GM21528 (cell line): ENCODE results near the gene CACNA1B.
"Not testable (repeated sequence)": the region's sequence is repeated elsewhere in the genome, so short reads cannot be mapped to it uniquely, and the experiment has no call there.

Experiments used
- ATAC-seq: cut with Tn5 transposase; IDR thresholded peaks from one replicate; pipeline ENCODE4 v1.9.1; 2021; ENCODE audit warnings: mild to moderate bottlenecking, moderate library complexity; ENCODE audit not compliant: unreplicated experiment, low FRiP score

The CACNA1B gene

DNA sequence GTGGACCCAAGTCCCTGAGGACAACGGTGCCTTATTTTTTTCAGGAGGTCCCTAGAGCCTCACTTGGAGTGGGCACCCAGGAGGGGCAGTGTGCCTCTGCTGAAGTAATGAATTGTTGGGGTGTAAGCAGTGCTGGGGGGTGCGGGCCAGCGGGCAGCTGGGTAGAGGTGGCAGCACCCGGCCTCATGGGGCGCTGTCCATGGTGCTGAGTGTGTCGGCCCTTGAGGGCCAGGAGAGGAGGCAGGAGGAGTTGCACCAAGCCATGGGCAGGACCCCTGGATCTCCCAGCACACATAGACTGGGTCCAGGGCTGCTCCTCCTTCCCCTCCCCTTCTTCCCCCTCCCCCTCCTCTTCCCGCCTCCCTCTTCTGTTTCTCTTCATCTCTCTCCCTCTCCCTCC is 7.0 kb downstream of the CACNA1B start:
- not testable (repeated sequence) for ATAC-seq

DNA sequence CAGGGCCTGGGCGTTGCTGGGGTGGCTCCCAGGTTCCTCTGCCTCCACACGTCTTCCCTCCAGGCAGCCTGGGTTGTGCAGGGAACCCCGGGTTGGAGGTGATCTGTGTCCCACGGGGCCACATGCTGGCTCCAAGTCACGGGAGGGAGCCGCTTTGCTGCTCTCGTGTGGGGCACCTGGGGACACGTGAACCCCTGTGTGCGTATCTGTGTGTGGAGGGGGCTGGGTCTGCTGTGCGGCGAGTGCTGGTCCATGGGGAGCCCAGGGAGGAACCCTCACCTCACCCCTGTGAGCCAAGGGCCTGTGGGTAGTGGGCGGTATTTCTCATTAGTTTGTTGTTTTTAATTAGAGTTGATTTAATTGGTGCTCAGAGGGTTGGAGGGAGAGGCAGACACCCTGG is 7.5 kb downstream of the CACNA1B start:
- not testable (repeated sequence) for ATAC-seq

DNA sequence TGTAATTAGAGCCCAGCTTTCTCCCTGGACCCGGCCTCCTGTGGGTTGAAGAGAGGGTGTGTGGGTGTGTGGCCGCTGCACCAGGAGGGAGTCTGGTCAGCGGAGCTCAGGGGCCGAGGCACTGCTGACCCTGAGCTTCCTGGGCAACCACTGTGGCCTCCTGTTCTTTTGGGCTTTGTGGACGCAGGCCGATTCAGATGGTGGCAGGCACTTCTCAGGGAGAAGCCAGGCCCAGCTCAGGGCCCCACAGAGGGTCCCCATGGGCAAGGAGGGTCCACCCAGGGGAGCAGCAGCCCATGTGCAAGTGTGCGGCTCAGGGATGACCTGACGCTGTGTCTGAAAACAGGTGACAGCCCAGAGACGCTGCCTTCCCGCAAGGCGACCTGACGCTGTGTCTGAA is 11.0 kb downstream of the CACNA1B start:
- not testable (repeated sequence) for ATAC-seq

DNA sequence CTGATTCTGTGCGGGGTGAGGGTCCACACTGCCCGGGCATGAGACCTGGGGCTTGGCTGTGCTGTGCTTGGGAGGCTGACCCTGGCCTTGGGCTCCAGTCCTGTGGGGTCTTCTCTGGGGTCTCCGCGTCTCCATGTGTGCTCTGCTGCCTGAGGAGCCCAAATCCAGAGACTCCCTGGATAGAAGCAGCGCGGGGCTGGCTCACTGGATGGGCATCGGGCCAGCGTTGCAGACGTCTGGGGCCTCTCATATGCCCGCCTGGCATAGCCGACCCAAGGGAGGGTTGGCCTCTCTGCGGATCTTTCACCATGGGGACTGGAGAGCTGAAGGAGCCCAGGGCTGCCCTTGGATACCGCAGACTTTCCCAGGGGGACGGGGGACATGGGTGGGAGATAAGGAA is 12.4 kb downstream of the CACNA1B start:
- ATAC-seq = not testable (repeated sequence)

DNA sequence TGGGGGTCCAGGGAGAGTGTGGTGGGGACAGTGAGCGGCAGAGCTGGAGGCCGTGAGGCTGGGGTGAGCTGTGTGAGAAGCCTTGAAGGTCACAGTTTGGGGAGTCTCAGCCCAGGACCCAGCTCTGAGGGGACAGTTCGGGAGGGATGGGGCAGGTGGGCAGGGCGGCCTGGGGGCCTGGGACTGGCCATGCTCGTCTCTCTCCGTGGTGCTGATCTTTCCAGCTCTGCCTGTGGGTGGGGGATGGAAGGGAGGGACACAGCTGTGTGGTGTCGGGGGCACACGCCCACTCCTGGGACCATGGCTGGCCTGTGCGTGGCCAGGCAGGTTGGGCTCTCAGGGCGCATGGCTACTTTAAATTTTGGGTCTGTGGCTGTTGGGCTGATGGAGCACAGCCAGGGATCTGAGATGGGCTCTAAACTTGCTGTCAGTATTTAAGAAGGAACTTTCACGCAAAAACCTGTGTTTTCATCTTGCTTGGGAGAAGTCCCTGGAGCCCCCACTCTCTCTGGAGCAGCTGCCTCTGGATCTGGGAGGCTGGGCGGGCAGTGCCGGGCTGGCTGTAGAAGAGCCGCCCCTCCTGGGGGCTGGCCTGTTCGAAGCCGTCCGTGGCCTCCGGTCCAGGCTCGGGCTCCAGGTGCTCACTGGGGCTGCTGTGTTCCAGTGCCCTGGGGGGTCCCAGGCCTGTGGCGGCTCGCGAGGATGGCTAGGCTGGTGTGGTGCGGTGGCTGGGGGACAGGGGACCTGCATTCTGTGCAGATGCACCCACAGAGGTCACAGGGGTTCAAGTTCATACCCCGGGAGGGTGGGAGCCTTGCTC is 13.4 kb downstream of the CACNA1B start:
- ATAC-seq = not testable (repeated sequence)

DNA sequence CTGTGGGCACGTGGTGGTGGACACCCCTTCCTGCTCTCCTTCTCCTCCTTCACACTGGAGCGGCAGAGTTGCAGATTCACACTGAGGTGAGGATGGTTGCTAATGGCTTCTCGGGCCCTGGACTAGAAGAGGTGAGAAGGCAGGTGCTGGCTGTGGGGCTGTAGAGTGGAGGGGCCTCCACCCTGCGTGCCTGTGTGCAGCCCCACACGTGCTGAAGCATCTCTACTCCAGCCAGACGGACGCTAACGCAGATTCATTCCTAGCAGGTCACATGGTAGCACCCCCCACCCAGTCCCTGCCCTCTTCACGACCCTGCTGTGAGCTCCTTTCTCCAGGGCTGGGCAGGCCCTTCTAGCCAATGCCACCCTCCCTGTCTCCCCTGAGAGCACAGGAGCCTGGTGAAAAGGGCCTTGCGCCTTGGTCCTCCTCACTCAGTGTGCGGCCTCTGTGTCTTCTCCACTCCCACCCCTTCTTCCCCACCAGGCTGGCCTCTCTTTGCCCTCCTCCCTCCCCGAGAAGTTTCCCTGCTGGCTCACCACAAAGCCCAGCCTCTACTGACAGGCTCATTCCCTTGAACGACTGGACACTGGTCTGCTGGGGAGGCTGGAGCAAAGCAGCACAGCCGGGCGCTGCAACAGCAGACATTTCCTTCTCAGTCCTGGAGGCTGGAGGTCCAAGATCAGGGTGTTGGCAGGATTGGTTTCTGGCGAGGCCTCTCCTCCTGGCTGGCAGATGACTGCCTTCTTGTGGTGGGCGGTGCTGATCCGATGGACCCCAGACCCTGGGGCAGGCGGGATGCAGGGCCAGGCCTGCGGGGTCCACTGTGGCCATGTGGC is 14.2 kb downstream of the CACNA1B start:
- no peak for ATAC-seq

DNA sequence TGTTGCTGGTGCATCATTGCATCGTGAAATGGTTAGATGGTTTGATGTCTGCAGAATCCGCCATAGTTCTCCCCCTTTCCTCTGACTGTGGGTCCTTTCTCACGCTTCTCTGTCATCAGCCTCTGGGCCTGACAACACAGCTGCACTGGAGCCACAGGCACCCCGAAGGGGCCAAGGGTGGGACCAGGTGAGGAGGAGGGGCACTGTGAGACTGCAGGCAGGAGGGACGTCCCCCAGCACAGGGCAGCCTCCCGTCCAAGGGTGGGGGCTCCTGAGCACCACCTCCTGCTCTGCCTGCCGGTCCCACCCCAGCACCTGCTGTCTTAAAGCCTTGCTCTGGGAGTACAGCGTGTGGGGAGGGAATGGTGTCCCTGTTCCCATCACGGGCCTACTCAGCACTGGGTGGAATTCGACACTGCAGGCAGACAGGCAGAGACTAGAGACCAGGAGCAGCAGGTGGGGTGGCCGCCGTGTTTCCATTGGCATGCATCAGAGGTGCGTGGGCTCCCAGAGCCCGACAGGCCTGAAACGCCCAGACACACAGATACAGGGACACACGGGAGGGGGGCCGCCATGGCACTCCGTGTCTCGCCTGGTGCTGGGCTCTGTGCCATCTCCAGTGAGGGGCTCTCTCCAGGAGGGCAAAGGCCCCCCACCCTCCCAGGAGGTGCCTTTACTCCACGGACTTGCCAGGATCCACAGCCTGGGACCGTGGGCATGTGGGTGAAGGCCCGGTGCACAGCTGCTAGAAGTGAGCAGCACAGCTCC is 15.0 kb downstream of the CACNA1B start:
- no peak for ATAC-seq

DNA sequence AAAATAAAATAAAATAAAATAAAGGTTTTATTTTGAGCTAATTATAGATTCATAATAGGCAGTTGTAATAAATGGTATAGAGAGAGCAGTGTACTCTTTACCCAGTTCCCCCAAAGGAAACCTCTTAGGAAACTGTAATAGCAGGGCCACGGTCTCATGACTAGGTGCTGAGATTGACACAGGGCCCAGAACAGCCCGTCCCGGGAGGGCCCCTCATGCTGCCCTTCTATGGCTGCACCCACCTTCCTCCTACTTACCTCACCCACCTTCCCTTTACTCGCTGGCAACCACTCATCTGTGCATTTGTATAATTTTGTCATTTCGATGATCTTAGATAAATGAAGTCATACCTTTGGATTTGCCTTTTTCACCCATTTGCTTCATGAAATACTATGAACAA is 16.1 kb downstream of the CACNA1B start:
- no peak for ATAC-seq

DNA sequence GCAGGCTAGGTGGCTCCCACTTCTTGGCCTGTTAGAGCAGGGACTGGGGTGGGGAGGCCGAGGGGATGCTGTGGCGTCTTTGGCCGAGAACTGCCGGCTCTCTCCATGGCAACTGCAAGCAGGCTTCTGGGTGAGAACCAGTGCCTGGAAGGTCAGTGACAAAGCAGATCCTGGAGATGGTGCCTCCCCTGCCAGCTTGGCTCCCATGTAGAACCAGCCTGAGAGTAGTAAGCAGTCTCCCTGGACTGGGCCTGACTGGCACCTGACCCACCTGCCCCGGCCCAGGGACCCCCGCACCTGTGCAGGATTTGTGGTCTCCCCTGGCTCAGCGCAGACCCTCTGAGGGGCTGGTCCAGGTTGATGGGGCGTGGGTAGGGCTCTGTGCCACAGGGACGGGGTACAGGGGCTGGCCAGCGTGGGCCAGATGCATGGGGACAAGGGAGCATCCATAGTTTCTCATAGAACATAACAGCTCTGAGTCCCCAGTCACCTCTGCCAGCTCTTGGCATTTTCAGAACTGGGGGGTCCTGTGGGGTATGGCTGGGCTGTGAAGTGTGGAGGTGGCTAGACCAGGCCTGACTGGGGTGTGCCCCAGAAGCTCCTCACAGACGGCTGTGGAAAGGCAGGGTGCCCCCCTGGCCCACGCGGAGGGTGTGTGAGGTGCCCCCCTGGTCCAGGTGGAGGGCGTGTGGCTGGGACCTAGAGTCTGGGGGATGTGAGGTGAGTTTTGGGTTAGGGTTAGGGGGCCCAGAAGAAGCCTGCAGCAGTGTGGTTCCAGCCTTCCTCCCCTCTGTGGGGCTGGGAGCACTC is 22.2 kb downstream of the CACNA1B start:
- no peak for ATAC-seq

DNA sequence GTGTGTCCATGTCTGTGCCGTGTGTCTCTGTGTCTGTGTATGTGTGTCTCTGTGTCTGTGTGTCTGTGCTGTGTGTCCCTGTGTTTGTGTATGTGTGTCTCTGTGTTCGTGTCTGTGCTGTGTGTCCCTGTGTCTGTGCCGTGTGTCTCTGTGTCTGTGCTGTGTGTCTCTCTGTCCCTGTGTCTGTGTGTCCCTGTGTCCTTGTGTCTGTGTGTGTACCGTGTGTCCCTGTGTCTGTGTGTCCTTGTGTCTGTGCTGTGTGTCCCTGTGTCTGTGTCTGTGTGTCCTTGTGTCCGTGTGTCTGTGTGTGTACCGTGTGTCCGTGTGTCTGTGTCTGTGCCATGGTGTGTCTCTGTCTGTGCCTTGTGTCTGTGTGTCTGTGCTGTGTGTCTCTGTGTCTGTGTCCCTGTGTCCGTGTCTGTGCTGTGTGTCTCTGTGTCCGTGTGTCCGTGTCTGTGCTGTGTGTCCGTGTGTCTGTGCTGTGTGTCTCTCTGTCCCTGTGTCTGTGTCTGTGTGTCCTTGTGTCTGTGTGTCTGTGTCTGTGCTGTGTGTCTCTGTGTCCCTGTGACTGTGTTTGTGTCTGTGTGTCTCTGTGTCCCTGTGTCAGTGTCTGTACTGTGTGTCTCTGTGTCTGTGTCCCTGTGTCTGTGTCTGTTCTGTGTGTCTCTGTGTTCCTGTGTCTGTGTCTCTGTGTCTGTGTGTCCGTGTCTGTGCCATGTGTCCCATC is 23.2 kb downstream of the CACNA1B start:
- ATAC-seq = no peak

DNA sequence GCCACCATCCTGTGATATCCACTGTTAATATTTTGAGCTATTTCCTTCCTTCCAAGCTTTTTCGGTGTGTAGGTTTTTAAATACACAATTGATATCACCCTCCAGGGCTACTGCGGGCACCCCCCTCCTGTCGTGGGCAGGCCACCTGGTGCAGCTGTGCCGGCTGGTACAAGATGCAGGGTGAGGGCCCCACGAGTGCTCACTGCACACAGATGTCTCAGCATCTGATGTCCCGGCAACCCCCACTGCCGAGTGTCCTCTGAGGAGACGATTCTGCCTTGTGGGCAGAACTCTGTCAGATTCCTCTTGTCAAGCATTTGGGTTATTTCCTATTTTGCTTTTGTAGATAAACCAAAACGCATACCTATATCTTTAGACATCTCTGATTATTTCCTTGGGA is 25.1 kb downstream of the CACNA1B start:
- ATAC-seq = no peak

DNA sequence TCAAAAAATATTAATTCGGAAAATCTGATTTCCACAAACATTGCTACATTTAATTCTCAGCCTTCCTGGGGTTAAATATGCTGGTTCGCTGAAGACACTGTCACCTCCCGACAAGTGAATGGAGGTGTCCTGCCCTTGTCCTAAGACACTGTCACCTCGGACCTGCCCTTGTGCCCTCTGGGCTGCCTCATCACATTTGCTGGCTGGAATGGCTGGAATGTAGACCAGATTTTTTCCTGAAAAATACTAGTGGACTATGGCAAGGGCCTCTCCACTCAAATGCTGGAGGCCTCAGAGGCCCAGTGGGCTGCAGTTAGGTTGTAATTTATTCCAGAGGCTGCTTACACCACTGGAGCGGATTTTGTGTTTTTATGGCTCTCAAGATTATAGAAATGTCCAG is 28.2 kb downstream of the CACNA1B start:
- no peak for ATAC-seq

DNA sequence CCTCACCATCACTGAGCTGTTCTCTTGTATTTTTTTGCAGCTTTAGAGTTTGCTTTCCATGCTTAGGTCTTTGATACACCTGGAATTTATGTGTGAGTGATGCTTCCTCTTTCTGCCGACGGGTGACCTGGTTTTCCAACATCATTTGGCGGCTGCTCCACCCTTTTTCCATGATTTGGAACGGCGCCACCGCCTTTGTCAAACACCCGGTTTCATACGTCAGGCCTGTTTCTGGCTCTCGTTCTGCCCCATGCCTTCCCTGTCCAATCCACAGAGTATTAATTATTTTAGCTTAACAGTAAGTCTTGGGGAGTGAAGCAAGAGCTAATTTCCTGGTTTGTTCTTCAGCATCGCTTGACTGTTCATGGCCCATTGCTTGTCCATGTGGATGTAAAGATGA is 30.2 kb downstream of the CACNA1B start:
- ATAC-seq = no peak

DNA sequence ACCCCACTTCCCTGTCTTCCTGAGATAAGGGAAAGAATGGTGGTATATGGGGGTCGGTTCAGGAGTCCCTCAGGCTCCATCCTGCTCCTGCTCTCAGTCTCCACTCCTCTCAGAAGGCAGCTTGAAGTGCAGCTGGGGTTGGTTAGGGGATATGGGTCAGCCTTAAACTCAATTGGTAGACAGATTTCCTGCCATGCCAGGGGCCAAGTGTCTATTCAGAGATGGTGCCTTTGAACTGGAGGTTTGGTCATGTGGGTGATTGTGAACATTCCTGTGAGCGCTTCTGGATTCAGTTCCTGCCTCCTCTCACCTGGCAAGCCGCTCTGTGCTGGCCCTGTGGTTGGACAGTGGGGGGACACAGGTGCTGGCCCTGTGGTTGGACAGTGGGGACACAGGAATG is 35.1 kb downstream of the CACNA1B start:
- ATAC-seq = no peak

DNA sequence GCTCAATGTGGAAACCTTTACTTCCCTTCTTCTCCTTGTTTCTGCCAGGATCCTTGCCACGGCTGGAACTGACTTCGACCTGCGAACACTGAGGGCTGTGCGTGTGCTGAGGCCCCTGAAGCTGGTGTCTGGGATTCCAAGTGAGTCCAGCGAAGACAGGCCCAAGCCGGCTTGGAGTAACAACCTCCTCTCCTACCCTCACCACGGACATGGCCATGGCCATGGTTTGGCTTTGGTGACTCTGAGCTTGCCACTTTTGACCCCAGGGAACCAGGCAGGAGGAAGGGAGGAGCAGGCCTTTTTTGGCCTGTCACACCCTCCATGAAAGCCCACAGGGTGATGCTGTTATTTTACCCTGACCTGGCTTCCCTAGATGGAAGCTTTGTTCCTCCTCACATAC is 35.5 kb downstream of the CACNA1B start:
- no peak for ATAC-seq

DNA sequence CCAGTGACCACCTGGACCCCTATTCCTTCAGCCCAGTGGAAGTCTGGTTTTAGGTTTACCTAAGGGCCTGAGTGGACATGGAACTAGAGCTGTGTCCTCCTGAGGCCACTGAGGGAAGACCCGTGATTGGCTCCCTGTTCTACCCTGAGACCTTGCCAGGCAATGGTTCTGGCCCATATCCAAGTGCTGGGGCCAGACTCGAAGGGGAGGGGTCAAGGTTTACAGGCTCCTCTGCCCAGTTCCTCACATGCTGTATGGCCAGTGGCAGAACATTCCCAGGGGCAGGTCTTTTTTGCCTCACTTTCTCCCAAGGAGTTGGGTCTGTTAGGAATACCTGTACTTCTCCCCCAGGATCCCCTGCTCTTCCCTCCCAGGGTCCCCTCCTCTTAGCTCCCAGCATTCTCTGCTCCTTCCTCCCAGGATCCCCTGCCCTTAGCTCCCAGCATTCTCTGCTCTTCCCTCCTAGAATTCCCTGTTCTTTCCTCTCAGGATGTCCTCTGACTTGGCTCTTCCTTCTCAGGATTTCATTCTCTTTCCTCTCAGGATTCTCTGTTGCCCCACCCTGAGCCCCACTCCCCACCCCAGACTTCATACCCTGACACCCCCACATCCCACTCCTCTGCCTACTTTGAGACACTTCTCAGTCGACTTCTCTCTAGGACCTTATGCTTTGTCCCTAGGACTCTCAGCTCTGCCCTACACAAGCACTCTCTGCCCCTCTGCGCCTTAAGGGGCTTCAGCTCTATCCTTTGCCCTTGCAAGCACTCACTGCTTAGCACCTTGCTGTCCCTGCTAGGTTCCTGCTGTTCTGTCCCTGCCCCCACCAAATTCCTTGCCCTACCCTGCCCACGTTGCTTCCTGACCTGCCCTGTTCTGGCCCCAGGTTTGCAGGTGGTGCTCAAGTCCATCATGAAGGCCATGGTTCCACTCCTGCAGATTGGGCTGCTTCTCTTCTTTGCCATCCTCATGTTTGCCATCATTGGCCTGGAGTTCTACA is 36.5 kb downstream of the CACNA1B start:
- ATAC-seq = no peak

DNA sequence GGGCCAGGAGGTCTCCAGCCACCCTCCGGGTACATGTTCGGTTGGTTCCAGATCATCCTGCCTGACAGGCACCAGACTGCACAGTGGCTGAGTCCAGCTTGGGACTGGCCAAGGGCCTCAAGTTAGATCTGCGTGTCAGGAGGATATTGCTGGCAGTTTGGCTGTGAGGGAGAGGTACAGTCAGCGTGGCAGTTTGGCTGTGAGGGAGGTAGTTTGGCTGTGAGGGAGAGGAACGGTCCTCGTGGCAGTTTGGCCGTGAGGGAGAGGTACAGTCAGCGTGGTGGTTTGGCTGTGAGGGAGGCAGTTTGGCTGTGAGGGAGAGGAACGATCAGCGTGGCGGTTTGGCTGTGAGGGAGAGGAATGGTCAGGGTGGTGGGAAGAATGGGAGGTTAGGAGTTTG is 39.0 kb downstream of the CACNA1B start:
- ATAC-seq = no peak

DNA sequence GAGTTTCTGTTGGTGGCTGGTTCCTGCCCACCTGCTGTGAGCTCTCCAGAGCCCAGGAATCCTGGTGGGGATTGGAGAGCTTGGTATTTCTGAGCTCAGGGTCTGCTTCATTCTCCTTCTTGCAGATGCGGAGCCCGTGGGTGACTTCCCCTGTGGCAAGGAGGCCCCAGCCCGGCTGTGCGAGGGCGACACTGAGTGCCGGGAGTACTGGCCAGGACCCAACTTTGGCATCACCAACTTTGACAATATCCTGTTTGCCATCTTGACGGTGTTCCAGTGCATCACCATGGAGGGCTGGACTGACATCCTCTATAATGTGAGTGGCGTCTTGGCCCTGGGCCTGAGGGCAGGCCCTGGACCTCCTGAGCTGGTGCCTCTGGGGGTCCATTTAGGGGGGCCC is 39.5 kb downstream of the CACNA1B start:
- no peak for ATAC-seq
